Neural crest cell (in vitro differentiated cells): Measurements from ENCODE around the gene CDKN2B-AS1. TPM values are rescaled to one million over a fixed set of nuclear protein-coding genes. Genes with fewer than 3 reads are reported as not detected.
"Not testable (repeated sequence)": the region's sequence is repeated elsewhere in the genome, so short reads cannot be mapped to it uniquely, and the experiment has no call there.

Source experiments
- DNase-seq: peaks from one replicate; pipeline ENCODE4 v3.0.0; 2021; ENCODE audit warnings: low read depth, mixed read lengths, low spot score
- H3K27ac Mint-ChIP-seq: one replicate; pipeline ENCODE4 v1.8.0; 2021; ENCODE audit warnings: mild to moderate bottlenecking, mixed read lengths; ENCODE audit not compliant: unreplicated experiment
- H3K27me3 Mint-ChIP-seq: 2 replicates; pipeline ENCODE4 v1.8.0; 2021; ENCODE audit warnings: low read depth, mild to moderate bottlenecking, mixed read lengths
- H3K36me3 Mint-ChIP-seq: 2 replicates; pipeline ENCODE4 v1.8.0; 2021; ENCODE audit warnings: low read depth, mild to moderate bottlenecking, mixed read lengths
- H3K4me1 Mint-ChIP-seq: 2 replicates; pipeline ENCODE4 v1.8.0; 2021; ENCODE audit warnings: mixed read lengths
- H3K4me3 Mint-ChIP-seq: one replicate; pipeline ENCODE4 v1.8.0; 2021; ENCODE audit warnings: mild to moderate bottlenecking, mixed read lengths
- H3K9me3 Mint-ChIP-seq: 2 replicates; pipeline ENCODE4 v1.8.0; 2021; ENCODE audit warnings: mixed read lengths
- CTCF ChIP-seq: fragments of 200-600 bp; sonication (generic); conservative IDR thresholded peaks from 2 replicates; pipeline ENCODE4 v1.5.0; 2021; ENCODE audit warnings: antibody characterized with exemption, mild to moderate bottlenecking
- total RNA-seq: library from RNA; stranded (reverse); gene quantifications from 2 replicates; pipeline ENCODE4 v1.2.1, GENCODE V29; 2021

CDKN2B-AS1 gene
- total RNA-seq, 1 donor from 2014 or later = 0.21 TPM

- DNase-seq = no peak
- Mint-ChIP-seq H3K27ac (no peak overlapping the region), H3K4me1 (no peaks in the 10 kb centered on the region), H3K4me3 (no peak overlapping the region), H3K36me3 (no peaks in the 10 kb centered on the region), H3K9me3 (peaks cover 6% of the 10 kb centered on the region), H3K27me3 (no peaks in the 10 kb centered on the region)
- TF ChIP-seq CTCF = no peak
Observed at GRCh38 chr9:22054529-22054928, 59.9 kb downstream of the CDKN2B-AS1 start.

GRCh38 chr9:22055090-22055489 is 60.5 kb downstream of the CDKN2B-AS1 start:
- DNase-seq = no peak
- peaks cover 6% of the 10 kb centered on the region for H3K9me3 Mint-ChIP-seq
- no peaks in the 10 kb centered on the region for H3K36me3 Mint-ChIP-seq
- no peak overlapping the region for H3K4me3 Mint-ChIP-seq
- TF ChIP-seq CTCF = no peak
- no peaks in the 10 kb centered on the region for H3K27me3 Mint-ChIP-seq
- no peaks in the 10 kb centered on the region for H3K4me1 Mint-ChIP-seq
- H3K27ac Mint-ChIP-seq = no peak overlapping the region

DNA sequence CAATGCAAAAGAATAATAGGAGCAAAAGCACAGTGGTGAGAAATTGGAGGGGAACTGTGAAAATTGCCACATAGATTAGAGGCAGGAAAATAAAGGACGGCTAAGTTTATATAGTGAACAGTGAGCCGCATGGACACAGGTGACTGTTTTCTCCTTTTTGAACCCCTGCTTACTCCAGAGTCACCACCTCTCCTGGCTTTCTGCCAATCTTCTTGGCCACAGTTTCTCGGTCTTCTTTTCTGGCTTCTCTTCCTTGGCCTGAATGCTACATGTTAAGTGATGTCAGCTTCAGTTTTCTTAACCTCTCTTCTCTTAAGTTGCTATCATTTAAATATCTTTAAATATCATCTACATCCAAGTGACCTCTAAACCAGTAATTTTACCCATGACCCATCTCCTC is 61.8 kb downstream of the CDKN2B-AS1 start:
- H3K27me3 Mint-ChIP-seq = no peaks in the 10 kb centered on the region
- H3K27ac Mint-ChIP-seq = no peak overlapping the region
- no peaks in the 10 kb centered on the region for H3K36me3 Mint-ChIP-seq
- no peaks in the 10 kb centered on the region for H3K4me1 Mint-ChIP-seq
- peaks cover 6% of the 10 kb centered on the region for H3K9me3 Mint-ChIP-seq
- TF ChIP-seq CTCF = no peak
- no peak for DNase-seq
- H3K4me3 Mint-ChIP-seq = no peak overlapping the region

DNA sequence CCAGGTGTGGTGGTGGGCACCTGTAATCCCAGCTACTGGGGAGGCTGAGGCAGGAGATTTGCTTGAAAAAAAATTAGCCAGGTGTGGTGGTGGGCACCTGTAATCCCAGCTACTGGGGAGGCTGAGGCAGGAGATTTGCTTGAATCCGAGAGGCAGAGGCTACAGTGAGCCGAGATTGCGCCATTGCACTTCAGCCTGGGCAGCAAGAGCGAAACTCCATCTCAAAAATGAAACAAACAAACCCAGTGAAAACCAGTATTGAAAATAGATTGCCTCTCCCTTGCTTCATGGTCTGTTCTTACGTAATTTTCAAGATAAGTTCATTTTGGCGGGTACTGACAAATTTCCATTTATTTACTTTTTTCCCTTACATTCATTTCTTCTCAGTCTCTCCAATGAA is 63.4 kb downstream of the CDKN2B-AS1 start:
- H3K27ac Mint-ChIP-seq, H3K4me1 Mint-ChIP-seq, DNase-seq, H3K27me3 Mint-ChIP-seq, H3K9me3 Mint-ChIP-seq, H3K4me3 Mint-ChIP-seq, H3K36me3 Mint-ChIP-seq: not testable (repeated sequence)

DNA sequence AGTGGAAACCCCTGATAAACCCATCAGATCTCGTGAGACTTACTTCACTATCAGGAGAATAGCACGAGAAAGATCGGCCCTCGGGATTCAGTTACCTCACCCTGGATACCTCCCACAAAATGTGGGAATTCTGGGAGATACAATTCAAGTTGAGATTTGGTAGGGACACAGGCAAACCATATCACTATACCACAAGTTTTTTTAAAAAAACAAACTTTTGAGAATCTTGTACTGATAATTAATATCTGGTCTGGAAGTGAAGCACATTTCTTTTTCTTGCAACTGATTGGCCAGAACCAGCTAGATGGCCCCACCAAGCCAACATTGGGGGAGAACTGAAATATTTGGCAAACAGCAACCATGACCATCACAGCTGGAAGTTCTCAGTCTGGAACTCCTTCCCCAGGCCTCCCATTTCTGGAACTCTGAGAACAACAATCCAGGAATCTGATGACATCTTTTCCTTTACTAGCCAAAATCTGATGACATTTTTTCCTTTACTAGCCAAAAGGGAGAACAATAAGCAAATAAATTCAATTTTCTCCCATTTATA is 66.3 kb downstream of the CDKN2B-AS1 start:
- H3K4me1 Mint-ChIP-seq = no peaks in the 10 kb centered on the region
- H3K27me3 Mint-ChIP-seq = peaks cover 4% of the 10 kb centered on the region

GRCh38 chr9:22064957-22065356 is 70.4 kb downstream of the CDKN2B-AS1 start:
- no peak overlapping the region for H3K27ac Mint-ChIP-seq
- no peak for DNase-seq
- no peaks in the 10 kb centered on the region for H3K36me3 Mint-ChIP-seq
- peaks cover 4% of the 10 kb centered on the region for H3K27me3 Mint-ChIP-seq
- no peaks in the 10 kb centered on the region for H3K4me1 Mint-ChIP-seq
- no peak for TF ChIP-seq CTCF
- H3K4me3 Mint-ChIP-seq = no peak overlapping the region
- no peaks in the 10 kb centered on the region for H3K9me3 Mint-ChIP-seq

More for the DNA sequence above, 66.3 kb downstream of the CDKN2B-AS1 start:
- no peak for DNase-seq
- TF ChIP-seq CTCF = no peak
- no peak overlapping the region for H3K4me3 Mint-ChIP-seq
- no peak overlapping the region for H3K27ac Mint-ChIP-seq
- peaks cover 6% of the 10 kb centered on the region for H3K9me3 Mint-ChIP-seq
- no peaks in the 10 kb centered on the region for H3K36me3 Mint-ChIP-seq
